ENCODE data around the gene TLE2. TPM values are rescaled to one million over a fixed set of nuclear protein-coding genes. Genes with fewer than 3 reads are reported as not detected.
"Not testable (repeated sequence)": the region's sequence is repeated elsewhere in the genome, so short reads cannot be mapped to it uniquely, and the experiment has no call there.

TLE2 gene
- total RNA-seq, 2 experiments from 2014 or later: 1.3 to 1.4 TPM

DNA sequence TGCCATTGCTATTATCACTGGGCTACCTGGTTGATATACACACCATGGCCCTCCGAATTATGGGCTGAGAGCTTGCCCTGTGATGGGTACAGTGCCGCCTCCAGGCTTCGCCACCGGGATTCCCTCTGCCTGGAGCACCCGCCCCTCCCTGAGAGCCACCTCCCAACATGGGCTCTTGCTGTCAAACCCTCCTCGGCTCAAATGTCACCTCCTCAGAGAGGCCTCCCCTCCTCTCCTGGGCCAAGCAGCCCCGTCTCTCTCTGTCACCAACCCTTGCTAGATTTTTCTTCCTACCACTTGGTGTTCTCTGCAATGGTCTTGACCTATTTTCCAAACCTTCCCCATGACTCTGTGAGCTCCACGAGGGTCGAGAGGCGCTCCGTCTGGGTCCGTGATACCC, 12.2 kb upstream of the TLE2 start:
- no peaks in the 10 kb centered on the region for H3K9me3 Mint-ChIP-seq
- peaks cover 5% of the 10 kb centered on the region for H3K4me1 Mint-ChIP-seq
- no peaks in the 10 kb centered on the region for H3K36me3 Mint-ChIP-seq (ENCODE audit: low read depth)
- DNase-seq: no peak
- ChIA-PET POLR2A (interaction anchor here (1.1 to 2.4 kb wide), 2 partner anchors 11 to 20 kb away, joined by 3 to 6 read pairs; no protein-coding TSS in a partner anchor), CTCF (no interaction called here)
- no peak overlapping the region for H3K27ac Mint-ChIP-seq
- H3K27me3 Mint-ChIP-seq: no peaks in the 10 kb centered on the region
- no peak overlapping the region for H3K4me3 Mint-ChIP-seq

DNA sequence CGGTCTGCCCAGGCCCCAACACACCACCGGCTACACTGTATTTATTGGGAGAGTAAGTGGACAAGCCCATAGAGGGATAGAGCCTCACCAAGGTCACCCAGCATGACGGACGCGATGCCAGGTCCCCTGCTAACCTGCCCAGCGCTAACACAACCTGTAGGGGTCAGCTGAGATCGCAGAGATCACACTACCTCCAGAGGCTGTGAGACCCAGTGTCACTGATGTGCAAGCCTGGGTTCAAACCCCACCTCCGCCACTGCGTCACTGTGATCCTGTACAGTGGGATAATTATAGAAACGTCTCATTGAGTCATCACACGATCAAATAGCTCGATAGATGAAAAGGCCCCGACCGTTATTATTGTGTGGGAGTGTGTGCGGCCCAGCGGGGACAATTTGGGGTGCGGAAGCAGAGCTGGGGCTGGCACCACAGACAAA, 10.6 kb upstream of the TLE2 start:
- Mint-ChIP-seq H3K9me3 (no peaks in the 10 kb centered on the region), H3K36me3 (ENCODE audit: low read depth) (no peaks in the 10 kb centered on the region), H3K4me1 (peaks cover 18% of the 10 kb centered on the region), H3K27ac (no peak overlapping the region), H3K27me3 (peaks cover under 1% of the 10 kb centered on the region), H3K4me3 (no peak overlapping the region)
- DNase-seq: no peak
- CTCF ChIA-PET: interaction anchor here (1.0 kb wide), 1 partner anchor 36 kb away, joined by 3 read pairs; no protein-coding TSS in a partner anchor
- POLR2A ChIA-PET: interaction anchor here (1.3 to 2.4 kb wide), 4 partner anchors 12 to 22 kb away, joined by 3 to 6 read pairs (median 4); no protein-coding TSS in a partner anchor

DNA sequence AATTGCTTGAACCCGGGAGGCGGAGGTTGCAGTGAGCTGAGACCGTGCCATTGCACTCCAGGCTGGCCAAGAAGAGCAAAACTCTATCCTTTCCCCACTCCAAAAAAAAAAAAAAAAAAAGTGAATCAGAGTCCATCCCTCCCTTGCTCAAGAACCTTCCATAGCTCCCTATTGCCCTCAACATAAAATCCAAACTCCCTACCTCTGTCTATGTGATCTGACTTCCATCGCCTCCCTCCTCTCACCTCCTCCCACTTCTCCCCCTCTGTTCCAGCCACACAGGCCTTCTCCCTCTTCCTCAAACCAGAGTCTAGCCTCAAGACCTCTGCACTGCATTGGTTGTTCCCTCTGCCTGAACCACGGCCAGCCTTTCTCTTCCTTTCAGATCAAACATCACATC, 10.0 kb upstream of the TLE2 start:
- POLR2A ChIA-PET: interaction anchor here (1.3 to 2.4 kb wide), 4 partner anchors 13 to 22 kb away, joined by 3 to 6 read pairs (median 4); no protein-coding TSS in a partner anchor
- peaks cover 23% of the 10 kb centered on the region for H3K4me1 Mint-ChIP-seq

DNA sequence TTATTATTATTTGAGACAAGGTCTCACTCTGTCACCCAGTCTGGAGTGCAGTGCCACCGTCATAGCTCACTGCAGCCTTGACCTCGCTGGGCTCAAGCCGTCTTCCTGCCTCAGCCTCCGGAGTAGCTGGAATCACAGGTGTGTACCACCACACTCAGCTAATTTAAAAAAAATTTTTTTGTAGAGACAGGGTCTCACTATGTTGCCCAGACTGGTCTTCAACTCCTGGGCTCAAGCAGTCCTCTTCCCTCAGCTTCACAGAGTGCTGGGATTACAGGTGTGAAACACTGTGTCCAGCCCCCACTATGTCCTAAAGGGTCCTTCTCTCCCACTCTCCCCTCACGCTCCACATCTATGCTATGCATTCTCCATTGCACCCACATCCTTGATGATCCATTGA, 9.1 kb upstream of the TLE2 start:
- no peaks in the 10 kb centered on the region for H3K9me3 Mint-ChIP-seq
- ChIA-PET CTCF (interaction anchor here (0.9 to 3.2 kb wide), 4 partner anchors 23 to 88 kb away, joined by 3 to 23 read pairs (median 6); partner anchors contain the start of gene TLE5), POLR2A (interaction anchor here (1.3 to 4.2 kb wide), 2 partner anchors 16 to 22 kb away, joined by 5 to 81 read pairs; partner anchors contain the start of gene TLE5)
- no peak for DNase-seq
- H3K27me3 Mint-ChIP-seq: peaks cover 12% of the 10 kb centered on the region
- H3K27ac Mint-ChIP-seq: no peak overlapping the region
- no peak overlapping the region for H3K4me3 Mint-ChIP-seq
- H3K4me1 Mint-ChIP-seq: peaks cover 23% of the 10 kb centered on the region
- no peaks in the 10 kb centered on the region for H3K36me3 Mint-ChIP-seq (ENCODE audit: low read depth)

More for the DNA sequence above, 10.0 kb upstream of the TLE2 start:
- Mint-ChIP-seq H3K36me3 (ENCODE audit: low read depth) (no peaks in the 10 kb centered on the region), H3K27me3 (peaks cover 6% of the 10 kb centered on the region), H3K4me3 (no peak overlapping the region), H3K27ac (no peak overlapping the region), H3K9me3 (no peaks in the 10 kb centered on the region)
- CTCF ChIA-PET: interaction anchor here (1.0 kb wide), 1 partner anchor 65 kb away, joined by 5 read pairs; no protein-coding TSS in a partner anchor
- DNase-seq: no peak

DNA sequence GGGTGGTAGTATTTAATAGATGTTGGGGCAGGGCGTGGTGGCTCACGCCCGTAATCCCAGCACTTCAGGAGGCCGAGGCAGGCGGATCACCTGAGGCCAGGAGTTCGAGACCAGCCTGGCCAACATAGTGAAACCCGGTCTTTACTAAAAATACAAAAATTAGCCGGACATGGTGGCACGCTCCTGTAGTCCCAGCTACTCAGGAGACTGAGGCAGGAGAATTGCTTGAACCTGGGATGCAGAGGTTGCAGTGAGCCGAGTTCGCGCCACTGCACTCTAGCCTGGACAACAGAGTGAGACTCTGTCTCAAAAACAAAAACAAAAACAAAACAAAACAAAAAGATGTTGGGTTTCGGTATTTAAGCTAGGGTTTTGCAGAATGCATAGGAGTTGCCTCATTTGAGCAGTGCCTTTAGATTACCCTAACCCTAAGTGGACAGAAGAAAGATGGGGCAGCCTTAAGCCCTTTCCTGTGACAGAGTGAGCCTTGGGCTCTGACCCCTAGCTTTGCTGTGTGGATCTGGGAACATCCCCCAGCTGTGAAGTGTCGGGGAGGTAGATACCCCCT, 8.0 kb upstream of the TLE2 start:
- Mint-ChIP-seq H3K27me3 (peaks cover 14% of the 10 kb centered on the region), H3K4me1 (peaks cover 23% of the 10 kb centered on the region), H3K4me3 (peak overlapping the region; percentile 83), H3K27ac (peak overlapping the region; percentile 47)
- POLR2A ChIA-PET: interaction anchor here (1.2 to 4.2 kb wide), 8 partner anchors 9 to 86 kb away, joined by 3 to 81 read pairs (median 10); partner anchors contain the start of genes TLE5 and TLE6
- DNase-seq; H3K9me3 Mint-ChIP-seq; H3K36me3 Mint-ChIP-seq (ENCODE audit: low read depth): not testable (repeated sequence)
- CTCF ChIA-PET: interaction anchor here (0.6 to 3.2 kb wide), 8 partner anchors 12 to 268 kb away, joined by 3 to 23 read pairs (median 6); partner anchors contain the start of genes TLE5 and TLE6

DNA sequence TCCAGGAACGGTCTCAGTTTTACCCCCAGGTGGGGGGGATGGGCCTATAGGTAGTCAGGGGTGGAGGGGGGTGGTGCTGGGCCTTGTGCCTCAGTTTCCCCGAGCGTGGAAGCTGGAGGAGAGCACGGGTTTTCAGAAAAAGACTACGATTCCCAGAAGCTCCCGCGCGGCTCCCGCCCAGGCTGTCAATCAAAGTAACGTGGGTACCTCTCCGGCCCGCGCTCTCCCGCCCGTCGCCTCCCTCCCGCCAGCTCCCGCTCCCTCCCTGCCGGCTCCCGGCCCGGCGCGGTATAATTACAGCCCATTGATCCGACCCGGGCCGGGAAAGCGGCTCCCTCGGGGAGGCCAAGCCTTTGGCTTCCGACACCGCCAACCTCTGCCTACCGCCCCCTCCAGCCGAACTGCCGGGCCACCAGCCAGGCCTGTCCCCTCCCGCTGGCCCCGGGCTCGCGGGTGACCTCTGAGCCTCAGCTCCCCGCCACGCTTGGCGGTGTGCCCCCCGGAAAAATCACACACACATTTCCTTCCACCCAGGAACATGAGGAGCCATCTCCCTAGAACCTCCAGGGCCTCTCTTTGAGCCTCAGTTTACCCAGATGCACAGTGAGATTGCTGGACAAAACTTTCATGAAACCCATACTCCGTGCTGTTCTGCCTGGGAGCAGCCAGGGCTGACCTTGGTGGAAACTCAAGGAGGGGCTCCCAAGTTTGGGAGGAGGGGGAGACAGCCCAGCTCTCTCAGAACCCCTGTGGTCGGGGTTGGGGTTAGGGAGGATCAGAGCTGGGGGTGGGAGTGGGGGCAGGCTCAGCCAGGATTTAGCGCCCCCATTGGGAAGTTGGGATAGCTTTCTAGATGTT, 7.3 kb upstream of the TLE2 start:
- ChIA-PET POLR2A (interaction anchor here (1.0 to 4.2 kb wide), 12 partner anchors 9 to 150 kb away, joined by 3 to 81 read pairs (median 4); partner anchors contain the start of genes TLE5, TLE6 and ZNF57), CTCF (interaction anchor here (0.9 to 3.2 kb wide), 15 partner anchors 11 to 268 kb away, joined by 3 to 23 read pairs (median 6); partner anchors contain the start of genes NCLN, TLE5 and TLE6)
- H3K4me1 Mint-ChIP-seq: peaks cover 23% of the 10 kb centered on the region
- no peaks in the 10 kb centered on the region for H3K36me3 Mint-ChIP-seq (ENCODE audit: low read depth)
- no peaks in the 10 kb centered on the region for H3K9me3 Mint-ChIP-seq
- peak overlapping the region; percentile 91 for H3K27ac Mint-ChIP-seq
- peak; percentile 84 for DNase-seq
- H3K27me3 Mint-ChIP-seq: peaks cover 19% of the 10 kb centered on the region
- H3K4me3 Mint-ChIP-seq: peak overlapping the region; percentile 83

DNA sequence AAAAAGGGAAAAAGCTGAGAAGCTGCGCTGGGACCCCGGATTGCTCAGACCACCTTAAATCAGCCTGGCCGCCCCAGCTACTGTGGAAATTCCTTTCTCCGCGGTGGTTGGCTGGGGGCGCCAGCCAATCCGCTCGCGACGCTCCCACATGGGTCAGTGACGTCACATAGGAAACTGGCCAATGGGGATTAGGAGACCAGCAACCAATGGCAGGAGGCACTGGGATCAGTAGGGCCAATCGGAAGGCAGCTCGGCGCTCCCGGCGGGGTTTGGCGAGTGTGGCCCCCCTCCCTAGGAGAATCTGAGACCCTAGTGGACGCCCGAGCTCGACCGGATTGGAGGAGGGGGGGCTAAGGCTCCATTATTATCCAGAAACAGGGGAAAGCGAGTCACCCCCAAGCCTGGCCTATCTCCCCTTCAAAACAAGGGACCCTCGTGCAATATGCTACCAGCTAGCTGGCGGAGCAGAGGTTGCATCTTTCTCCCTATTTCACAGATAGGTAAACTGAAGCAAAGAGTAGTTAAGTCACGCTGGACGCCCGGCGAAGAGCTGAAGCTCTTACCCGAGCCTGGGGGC, 6.5 kb upstream of the TLE2 start:
- peaks cover 25% of the 10 kb centered on the region for H3K27me3 Mint-ChIP-seq
- H3K9me3 Mint-ChIP-seq: no peaks in the 10 kb centered on the region
- ChIA-PET CTCF (interaction anchor here (0.8 to 3.2 kb wide), 17 partner anchors 10 to 269 kb away, joined by 3 to 23 read pairs (median 6); partner anchors contain the start of genes NCLN, TLE5 and TLE6), POLR2A (interaction anchor here (0.7 to 4.2 kb wide), 12 partner anchors 8 to 415 kb away, joined by 3 to 81 read pairs (median 4); partner anchors contain the start of genes TLE5, TLE6 and ZNF57)
- H3K36me3 Mint-ChIP-seq (ENCODE audit: low read depth): no peaks in the 10 kb centered on the region
- H3K27ac Mint-ChIP-seq: peak overlapping the region; percentile 91
- peak; percentile 96 for DNase-seq
- peak overlapping the region; percentile 83 for H3K4me3 Mint-ChIP-seq
- H3K4me1 Mint-ChIP-seq: peaks cover 23% of the 10 kb centered on the region

DNA sequence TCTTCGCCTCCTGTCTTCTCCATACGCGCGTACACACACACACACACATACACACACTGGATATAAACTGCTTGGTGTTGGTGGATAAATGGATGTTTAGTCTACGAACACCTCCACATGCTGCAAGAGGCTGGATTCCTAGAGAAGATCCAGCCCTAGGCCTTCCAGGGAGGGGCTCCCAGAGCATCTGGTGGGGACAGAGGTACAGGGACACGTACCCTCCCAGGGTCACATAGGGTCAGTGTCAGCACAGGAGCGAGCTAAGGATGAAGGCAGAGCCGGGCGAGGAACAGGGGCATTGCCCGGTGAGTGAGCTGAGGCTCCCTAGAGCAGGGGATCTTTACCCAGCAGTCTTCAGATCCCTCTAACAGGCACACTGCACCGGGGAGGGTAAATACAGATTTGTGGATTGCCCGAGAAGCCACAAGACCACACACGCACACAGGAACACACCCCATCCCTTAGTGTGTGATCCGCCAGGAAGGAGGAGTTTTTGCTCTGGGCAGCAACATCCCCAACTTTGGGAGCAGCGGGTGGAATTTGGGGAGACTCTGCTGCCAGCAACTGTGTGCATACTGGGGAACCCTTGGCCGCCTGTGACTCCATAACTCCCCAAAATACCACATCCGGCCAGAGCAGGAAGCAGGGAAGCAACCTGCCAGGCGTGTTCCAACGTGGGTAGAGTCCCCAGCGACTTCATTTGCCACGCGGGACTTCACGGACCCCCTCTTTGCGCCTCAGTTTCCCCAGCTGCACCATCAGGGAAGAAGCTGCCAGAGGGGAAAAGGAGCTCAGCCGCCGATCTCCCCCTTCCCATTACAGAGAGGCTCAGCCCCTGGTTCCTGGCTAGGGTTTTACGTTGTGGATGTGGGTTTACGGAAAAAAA, 5.8 kb upstream of the TLE2 start:
- DNase-seq: peak; percentile 68
- CTCF ChIA-PET: interaction anchor here (0.8 to 3.2 kb wide), 14 partner anchors 11 to 270 kb away, joined by 3 to 23 read pairs (median 6); partner anchors contain the start of genes NCLN and TLE5
- peak overlapping the region; percentile 83 for H3K4me3 Mint-ChIP-seq
- POLR2A ChIA-PET: interaction anchor here (0.7 to 4.2 kb wide), 9 partner anchors 11 to 415 kb away, joined by 3 to 81 read pairs (median 7); partner anchors contain the start of genes TLE5, TLE6 and ZNF57
- H3K4me1 Mint-ChIP-seq: peaks cover 27% of the 10 kb centered on the region
- peak overlapping the region; percentile 91 for H3K27ac Mint-ChIP-seq
- peaks cover 32% of the 10 kb centered on the region for H3K27me3 Mint-ChIP-seq
- no peaks in the 10 kb centered on the region for H3K9me3 Mint-ChIP-seq
- no peaks in the 10 kb centered on the region for H3K36me3 Mint-ChIP-seq (ENCODE audit: low read depth)

DNA sequence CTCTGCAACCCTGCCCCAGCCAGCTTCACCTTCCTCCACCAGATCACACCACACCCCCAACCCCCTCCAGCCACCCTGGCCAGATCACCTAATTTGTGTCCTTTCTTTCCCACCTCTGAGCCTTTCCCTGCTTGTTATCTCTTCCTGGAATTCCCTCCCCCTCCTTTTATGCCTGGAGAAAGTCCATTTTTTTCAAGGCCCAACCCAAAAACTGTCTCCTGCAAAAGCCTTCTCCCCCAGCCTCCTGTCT, 5.3 kb upstream of the TLE2 start:
- Mint-ChIP-seq H3K4me3 (peak overlapping the region; percentile 83), H3K4me1 (peaks cover 30% of the 10 kb centered on the region), H3K27ac (no peak overlapping the region), H3K27me3 (peaks cover 37% of the 10 kb centered on the region), H3K36me3 (ENCODE audit: low read depth) (no peaks in the 10 kb centered on the region), H3K9me3 (no peaks in the 10 kb centered on the region)
- ChIA-PET CTCF (no interaction called here), POLR2A (interaction anchor here (4.2 kb wide), 1 partner anchor 26 kb away, joined by 81 read pairs; the partner anchor contains the start of gene TLE5)
- DNase-seq: no peak

DNA sequence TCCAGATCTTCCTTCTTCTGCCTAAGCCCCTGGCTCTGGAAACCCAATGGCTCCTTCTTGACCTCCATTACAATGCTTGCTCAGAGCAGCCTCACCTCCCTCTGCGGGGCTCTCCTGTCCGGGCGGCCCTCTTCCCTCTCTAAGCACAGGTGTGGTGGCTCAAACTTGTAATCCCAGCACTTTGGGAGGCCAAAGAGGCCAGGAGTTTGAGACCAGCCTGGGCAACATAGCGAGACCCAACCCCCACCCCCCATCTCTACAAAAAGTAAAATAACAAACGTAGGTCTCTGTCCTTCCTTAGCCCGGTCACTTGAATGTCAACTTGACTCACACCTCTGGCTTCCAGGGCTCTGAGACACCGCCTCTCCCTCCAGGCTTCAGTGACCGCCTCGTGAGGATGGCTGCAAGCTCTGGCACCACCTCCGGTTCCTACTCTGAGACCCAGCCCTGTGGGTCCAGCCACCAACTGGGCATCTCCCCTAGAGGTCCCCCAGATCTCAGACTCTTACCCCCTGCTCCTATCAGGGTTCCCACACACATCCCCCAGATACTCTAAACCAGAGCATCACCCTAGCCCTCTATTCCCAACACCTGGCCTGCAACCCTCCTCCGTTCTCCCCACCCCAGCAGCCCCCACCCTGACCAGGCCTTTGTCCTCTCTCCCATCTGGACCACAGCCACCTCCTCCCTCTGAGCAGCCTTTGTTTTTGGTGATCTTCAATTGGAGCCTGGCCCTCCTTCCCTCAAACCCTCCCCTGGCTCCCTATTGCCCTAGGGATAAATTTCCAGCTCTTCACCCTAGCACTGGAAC, 4.7 kb upstream of the TLE2 start:
- ChIA-PET CTCF (no interaction called here), POLR2A (no interaction called here)
- Mint-ChIP-seq H3K9me3 (no peaks in the 10 kb centered on the region), H3K27me3 (peaks cover 37% of the 10 kb centered on the region), H3K36me3 (ENCODE audit: low read depth) (no peaks in the 10 kb centered on the region), H3K27ac (no peak overlapping the region), H3K4me1 (peaks cover 30% of the 10 kb centered on the region), H3K4me3 (peak overlapping the region; percentile 83)
- no peak for DNase-seq

DNA sequence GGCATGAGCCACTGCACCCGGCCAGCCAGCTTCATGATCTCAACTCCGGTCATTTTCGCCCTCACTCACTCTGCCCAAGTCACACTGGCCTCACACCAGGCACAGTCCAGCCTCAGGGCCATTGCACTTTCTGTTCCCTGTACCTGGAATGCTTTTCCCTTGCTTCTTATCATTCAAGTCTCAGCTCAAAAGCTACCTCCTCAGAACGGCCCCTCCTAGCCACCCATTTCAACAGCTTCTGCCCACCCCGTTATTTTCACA, 2.5 kb upstream of the TLE2 start:
- Mint-ChIP-seq H3K4me1 (peaks cover 28% of the 10 kb centered on the region), H3K4me3 (no peak overlapping the region), H3K27ac (no peak overlapping the region), H3K9me3 (no peaks in the 10 kb centered on the region), H3K27me3 (peaks cover 49% of the 10 kb centered on the region), H3K36me3 (ENCODE audit: low read depth) (no peaks in the 10 kb centered on the region)
- DNase-seq: no peak
- ChIA-PET POLR2A (interaction anchor here (1.0 kb wide), 1 partner anchor 21 kb away, joined by 3 read pairs; no protein-coding TSS in a partner anchor), CTCF (interaction anchor here (0.9 kb wide), 1 partner anchor 81 kb away, joined by 3 read pairs; no protein-coding TSS in a partner anchor)

Data from activated CD4-positive, alpha-beta memory T cell treated with anti-CD3 and anti-CD28 coated beads, Interleukin-2, amount 10 ng/mL, durations not matched to agents 7 days and 5 days (primary cell).